ENCODE results near the gene GPR18. TPM values are rescaled to one million over a fixed set of nuclear protein-coding genes. Genes with fewer than 3 reads are reported as not detected.
A peak's percentile ranks its signal among the peaks of the same experiment; 100 is the strongest.

The GPR18 gene
- total RNA-seq, 4 donors from 2014 or later: 1.1 to 2.1 TPM; not detected in 2

DNA sequence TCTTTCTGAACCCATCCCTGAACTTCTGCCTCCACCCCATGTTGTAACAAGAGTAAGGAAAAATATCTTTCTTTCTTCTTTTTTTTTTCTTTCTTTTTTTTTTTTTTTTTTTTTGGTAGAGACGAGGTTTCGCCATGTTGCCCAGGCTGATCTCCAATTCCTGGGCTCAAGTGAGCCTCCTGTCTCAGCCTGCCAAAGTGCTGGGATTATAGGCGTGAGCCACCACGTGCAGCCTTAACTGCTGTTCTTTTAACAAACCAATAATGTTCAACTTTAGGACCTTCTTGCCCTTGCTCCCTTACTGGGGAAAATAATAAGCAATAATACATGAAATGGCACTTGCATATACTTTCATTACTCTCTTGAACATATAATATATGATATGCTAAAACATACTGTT lies 29.4 kb upstream of the GPR18 start:
- Histone ChIP-seq H3K4me1 (no peaks in the 10 kb centered on the region), H3K27me3 (no peaks in the 10 kb centered on the region), H3K36me3 (no peaks in the 10 kb centered on the region), H3K27ac (no peak overlapping the region), H3K9me3 (no peaks in the 10 kb centered on the region), H3K4me3 (no peak overlapping the region)
- TF ChIP-seq, protein P1, sequence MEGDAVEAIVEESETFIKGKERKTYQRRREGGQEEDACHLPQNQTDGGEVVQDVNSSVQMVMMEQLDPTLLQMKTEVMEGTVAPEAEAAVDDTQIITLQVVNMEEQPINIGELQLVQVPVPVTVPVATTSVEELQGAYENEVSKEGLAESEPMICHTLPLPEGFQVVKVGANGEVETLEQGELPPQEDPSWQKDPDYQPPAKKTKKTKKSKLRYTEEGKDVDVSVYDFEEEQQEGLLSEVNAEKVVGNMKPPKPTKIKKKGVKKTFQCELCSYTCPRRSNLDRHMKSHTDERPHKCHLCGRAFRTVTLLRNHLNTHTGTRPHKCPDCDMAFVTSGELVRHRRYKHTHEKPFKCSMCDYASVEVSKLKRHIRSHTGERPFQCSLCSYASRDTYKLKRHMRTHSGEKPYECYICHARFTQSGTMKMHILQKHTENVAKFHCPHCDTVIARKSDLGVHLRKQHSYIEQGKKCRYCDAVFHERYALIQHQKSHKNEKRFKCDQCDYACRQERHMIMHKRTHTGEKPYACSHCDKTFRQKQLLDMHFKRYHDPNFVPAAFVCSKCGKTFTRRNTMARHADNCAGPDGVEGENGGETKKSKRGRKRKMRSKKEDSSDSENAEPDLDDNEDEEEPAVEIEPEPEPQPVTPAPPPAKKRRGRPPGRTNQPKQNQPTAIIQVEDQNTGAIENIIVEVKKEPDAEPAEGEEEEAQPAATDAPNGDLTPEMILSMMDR (IDR thresholded peaks at IDR 0.05): no peak
- no peak for TF ChIP-seq POLR2A (IDR thresholded peaks at IDR 0.05)
- no peak for DNase-seq
- intact Hi-C loops (cut with DNase I; ENCODE audit: low total_unique reads): no loop called here

DNA sequence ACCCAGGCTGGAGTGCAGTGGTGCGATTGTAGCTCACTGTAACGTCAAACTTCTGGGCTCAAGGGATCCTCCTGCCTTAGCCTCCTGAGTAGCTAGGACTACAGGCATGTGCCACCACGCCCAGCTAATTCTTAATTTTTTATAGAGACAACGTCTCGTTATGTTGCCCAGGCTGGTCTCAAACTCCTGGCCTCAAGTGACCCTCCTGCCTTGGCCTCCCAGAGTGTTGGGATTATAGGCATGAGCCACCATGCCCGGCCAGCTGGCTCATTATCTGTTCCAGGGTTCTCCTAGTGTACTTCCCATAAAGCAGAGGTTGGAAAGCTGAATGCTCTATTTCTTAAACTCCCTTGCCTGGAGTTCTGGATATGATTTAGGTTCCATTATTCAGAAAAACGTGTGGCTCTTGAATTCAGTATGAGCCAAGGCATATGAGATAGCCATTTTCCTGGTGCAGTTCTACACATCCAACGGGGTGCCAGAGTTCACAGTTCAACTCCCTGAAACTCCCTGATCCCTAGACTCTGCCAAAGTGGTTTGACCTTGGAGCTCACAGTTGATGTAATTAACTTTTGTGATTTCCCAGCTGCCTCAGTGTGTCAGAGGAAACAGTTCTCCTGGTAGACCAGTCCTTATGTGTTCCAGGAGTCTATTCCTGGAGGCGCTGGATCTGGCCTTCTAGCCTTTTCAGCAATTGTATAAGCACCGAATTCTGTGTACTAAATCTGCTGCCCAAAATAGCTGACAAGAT lies 27.4 kb upstream of the GPR18 start:
- Histone ChIP-seq H3K4me1 (no peaks in the 10 kb centered on the region), H3K27me3 (no peaks in the 10 kb centered on the region), H3K27ac (no peak overlapping the region), H3K36me3 (no peaks in the 10 kb centered on the region), H3K9me3 (no peaks in the 10 kb centered on the region), H3K4me3 (no peak overlapping the region)
- intact Hi-C loops (cut with DNase I; ENCODE audit: low total_unique reads): no loop called here
- DNase-seq: peak; percentile 30 to 45
- TF ChIP-seq, protein P1 (IDR thresholded peaks at IDR 0.05): no peak
- TF ChIP-seq POLR2A (IDR thresholded peaks at IDR 0.05): no peak

DNA sequence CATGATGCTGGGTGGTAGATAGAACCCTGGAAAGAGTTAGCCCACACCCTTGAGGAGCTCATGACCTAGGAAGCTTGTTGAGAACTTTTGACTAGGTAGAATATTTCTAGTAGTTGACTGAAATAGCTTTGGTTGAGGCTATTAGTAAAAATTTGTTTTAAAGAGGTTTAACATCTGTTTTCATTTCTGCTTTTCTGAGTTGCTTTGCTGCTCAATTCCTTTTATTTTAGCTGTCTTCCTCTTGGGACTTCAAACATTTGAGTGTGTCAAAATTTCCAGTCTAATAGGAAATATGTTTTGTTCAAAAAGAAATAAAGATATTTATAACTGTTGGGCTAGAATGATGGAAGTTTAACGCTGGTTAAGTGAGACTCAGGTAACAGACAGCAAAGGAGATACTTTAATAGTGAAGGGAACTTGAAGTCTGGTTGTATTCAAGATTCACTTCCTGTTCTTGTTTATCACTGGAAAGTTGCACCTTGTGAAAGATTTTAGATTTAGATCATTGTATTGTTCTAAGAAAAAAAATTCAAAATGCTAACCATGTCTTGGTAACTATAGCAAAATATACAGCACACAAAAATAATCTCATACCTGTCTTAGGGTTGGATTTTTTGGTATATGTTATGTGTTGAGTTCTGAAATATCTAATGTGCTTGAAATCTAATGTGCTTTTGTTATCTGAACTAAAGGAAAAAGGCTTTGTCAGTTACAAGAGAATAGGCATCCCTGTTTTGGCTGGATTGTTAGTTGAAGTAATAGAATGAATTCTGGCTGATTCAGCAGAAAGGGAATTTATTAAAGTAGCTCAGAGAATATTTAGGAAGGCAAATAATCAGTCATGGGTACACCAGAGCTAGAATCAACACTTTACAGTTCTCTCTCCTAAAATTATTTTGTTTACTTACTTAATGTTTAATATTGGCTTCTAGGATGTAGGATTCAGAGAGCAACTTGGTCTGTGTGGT lies 24.4 kb upstream of the GPR18 start:
- Histone ChIP-seq H3K4me3 (no peak overlapping the region), H3K9me3 (no peaks in the 10 kb centered on the region), H3K4me1 (no peaks in the 10 kb centered on the region), H3K36me3 (no peaks in the 10 kb centered on the region), H3K27ac (peak overlapping the region in 1 of 2 donors; percentile 37), H3K27me3 (no peaks in the 10 kb centered on the region)
- TF ChIP-seq POLR2A (IDR thresholded peaks at IDR 0.05): no peak
- intact Hi-C loops (cut with DNase I; ENCODE audit: low total_unique reads): no loop called here
- DNase-seq: no peak

DNA sequence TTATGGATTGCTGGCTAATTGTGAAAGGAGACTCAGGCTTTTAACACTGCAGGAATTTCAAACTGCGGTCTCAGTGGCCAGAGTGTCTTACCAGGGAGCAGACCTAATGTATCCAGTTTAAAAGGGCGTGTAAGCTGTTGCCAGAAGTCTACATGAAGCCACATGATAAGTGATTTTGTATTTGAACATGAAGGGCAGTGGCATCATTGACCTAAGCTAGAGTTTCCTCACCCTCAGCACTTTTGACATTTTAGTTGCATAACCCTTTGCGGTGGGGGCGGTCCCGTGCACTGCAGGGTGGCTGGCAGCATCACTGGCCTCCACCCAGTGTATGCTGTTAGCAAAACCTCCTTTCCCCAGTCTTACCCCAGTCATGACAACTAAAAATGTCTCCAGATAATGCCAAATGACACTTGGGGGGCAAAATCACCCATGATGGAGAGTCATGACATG lies 23.7 kb upstream of the GPR18 start:
- Histone ChIP-seq H3K4me1 (no peaks in the 10 kb centered on the region), H3K9me3 (no peaks in the 10 kb centered on the region), H3K27me3 (no peaks in the 10 kb centered on the region), H3K4me3 (no peak overlapping the region), H3K27ac (peak overlapping the region in 1 of 2 donors; percentile 37), H3K36me3 (no peaks in the 10 kb centered on the region)
- intact Hi-C loops (cut with DNase I; ENCODE audit: low total_unique reads): no loop called here
- TF ChIP-seq, protein P1 (IDR thresholded peaks at IDR 0.05): no peak
- TF ChIP-seq POLR2A (IDR thresholded peaks at IDR 0.05): no peak
- peak in 1 of 2 donors; percentile 23 for DNase-seq

DNA sequence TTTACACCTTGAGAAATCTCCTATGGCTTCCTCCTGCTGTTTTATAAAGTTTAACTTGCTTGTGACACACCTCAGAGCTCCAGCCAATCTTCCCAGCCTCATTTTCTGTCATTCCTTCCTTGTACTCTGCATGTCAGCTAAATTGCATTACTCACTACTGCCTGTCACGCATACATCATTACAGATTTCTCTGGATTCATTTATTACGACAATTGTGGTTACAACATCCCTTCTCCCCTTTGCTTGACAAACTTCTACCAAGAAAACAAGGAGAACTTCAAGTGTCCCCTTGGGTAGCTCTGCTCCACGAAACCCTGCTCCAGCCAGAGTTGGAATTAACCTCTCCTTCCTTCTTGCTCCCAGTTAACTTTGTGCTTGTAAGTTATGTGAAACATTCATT lies 22.0 kb upstream of the GPR18 start:
- no peak overlapping the region for H3K27ac ChIP-seq

More for the DNA sequence above, 22.0 kb upstream of the GPR18 start:
- intact Hi-C loops (cut with DNase I; ENCODE audit: low total_unique reads): no loop called here
- Histone ChIP-seq H3K36me3 (no peaks in the 10 kb centered on the region), H3K4me3 (no peak overlapping the region), H3K9me3 (no peaks in the 10 kb centered on the region), H3K4me1 (no peaks in the 10 kb centered on the region), H3K27me3 (no peaks in the 10 kb centered on the region)
- TF ChIP-seq, protein P1 (IDR thresholded peaks at IDR 0.05): no peak
- no peak for TF ChIP-seq POLR2A (IDR thresholded peaks at IDR 0.05)
- DNase-seq: no peak

Measured in uterus (tissue), 4 donors.